CD4-positive, alpha-beta T cell treated with Interleukin-15 for 4 hours (primary cell): Measurements from ENCODE around the gene CROCC.
"Not testable (repeated sequence)": the region's sequence is repeated elsewhere in the genome, so short reads cannot be mapped to it uniquely, and the experiment has no call there.

Experiments used
- DNase-seq: peaks from one replicate; pipeline ENCODE4 v3.0.0-alpha.2; 2020; ENCODE audit warnings: low spot score

CROCC gene

DNA sequence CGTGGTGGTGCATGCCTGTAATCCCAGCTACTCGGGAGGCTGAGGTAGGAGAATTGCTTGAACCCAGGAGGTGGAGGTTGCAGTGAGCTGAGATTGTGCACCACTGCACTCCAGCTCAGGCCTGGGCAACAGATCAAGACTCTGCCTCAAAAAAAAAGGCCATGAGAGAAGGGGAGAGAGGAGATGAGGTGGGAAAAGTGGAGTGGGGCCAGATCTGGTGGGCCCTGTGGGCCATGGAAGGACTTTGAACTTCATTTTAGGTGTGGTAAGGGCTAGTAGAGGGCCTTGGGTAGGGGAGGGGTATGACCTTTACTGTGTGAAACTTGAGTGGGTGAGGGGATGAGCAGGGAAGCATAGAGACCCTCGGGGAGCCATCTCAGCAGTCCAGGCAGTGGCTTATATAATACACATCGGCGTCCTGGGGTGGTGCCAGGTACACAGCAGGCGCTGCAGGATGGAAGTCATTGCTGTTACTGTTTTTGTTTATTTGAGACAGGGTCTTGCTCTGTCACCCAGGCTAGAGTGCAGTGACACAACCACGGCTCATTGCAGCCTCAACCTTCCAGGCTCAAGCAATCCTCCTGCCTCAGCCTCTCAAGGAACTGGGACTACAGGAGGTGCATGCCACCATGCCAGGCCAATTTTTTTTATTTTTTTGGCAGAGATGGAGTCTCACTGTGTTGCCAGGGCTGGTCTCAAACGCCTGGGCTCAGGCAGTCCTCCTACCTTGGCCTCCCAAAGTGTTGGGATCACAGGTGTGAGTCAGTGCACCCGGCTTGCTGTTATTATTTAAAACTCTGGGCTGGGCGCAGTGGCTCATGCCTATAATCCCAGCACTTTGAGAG lies 5.5 kb upstream of the CROCC start:
- not testable (repeated sequence) for DNase-seq

DNA sequence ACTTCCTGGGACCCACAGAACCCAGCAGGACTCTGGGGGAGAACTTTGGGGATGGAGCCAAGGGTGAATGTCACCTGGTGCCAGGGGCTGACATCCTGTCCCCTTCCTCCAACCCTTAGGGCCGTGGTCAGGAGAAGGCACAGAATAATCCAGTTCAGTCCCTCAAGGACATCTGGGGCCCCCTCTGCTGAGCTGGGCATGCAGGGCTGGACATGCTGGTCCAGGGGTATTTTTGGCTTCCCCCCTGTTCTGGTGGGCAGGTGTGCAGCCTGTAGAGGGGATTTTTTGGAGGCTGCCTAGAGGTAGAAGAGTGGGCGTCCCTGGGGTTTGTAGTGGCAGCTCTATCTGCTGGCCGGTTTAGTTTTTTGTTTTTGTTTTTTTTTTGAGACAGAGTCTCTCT lies 3.4 kb upstream of the CROCC start:
- no peak for DNase-seq

DNA sequence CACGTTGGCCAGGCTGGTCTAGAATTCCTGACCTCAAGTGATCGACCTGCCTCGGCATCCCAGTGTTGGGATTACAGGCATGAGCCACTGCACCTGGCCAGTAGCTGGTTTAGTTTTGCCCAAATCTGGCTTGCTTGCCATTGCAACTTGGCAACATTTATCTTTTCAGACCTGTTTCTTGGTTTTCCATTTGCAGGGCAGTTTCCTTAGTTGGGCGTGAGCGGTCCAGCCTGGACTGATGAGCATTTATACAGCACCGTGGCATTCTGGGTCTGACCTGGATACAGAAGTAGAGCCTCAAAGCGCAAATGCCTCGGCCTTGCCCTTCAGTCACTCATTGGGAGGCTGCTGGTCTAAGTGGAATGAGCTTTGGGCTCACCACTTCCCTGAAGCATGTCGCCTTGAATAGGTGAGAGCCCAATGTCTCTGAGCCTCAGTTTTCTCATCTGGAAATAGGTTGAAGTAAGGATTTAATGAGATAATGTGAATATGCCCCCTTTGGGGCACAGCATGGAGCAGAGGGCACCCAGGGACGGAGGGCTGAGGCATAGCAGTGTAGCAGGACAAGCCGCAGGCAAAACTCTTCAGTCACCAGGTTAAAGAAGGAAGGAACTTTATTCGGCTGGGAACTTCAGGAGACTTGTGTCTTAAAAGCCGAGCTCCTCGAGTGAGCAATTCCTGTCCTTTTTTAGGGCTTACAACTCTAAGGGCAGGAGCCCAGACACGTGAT lies 2.6 kb upstream of the CROCC start:
- DNase-seq, result not testable (repeated sequence)

DNA sequence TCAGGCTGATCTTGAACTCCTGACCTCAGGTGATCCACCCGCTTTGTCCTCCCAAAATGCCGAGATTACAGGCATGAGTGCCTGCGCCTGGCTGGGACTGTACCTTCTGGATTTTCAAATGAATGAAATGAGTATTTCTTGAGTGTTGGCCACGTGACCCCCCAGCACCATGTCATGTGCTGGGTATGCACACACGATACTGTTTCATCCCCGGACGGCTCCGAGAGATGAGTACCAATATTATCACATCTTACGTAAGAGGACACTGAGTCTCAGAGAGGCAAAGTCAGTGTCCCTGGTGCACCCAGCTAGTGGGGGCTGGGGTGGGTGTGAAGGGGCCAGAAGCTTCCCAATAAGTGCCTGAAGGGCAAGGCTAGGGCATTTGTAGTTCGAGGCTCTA lies 780 bp upstream of the CROCC start:
- DNase-seq, result no peak

DNA sequence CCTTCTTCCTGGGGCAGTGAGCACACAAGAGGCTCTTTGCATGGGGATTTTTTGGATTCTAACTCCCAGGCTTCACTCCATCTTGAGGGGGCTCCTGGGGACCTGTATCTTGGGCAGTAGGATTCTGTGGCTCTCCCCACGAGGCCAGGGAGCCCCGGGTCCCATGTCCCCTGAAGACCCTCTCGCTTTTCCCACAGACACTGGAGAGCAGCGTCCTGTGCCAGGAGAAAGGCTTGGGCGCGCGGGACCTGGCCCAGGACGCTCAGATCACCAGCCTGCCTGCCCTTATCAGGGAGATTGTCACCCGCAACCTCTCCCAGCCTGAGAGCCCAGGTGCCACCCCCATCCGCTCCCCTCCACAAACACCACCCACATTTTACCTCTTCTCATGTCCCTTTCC lies 735 bp downstream of the CROCC start:
- DNase-seq, result no peak

DNA sequence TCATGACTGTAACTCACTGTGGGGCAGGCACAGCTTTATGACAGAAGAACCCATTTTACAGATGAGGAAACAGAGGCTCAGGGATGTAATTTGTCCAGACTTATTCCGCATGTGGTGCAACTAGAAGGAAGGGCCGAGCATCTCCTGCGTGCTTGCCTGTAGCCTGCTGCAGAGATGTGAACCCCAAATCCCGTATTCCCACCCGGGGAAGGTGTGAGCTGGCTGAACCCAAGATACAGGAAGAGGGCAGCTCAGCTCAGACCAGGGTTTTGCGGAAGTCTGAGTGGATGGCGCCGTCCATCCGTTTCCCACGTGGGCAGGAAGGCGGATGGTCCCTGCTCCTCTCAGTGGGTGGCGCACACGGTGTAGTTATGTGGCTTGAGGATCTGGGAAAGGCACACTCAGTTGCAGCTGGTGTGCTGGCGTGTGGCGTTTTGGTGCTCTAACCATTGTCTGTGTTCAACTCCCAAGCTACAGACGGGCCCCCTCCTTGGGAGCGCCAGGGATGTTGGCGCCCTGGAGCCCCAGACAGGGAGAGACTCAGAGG lies 1.2 kb downstream of the CROCC start:
- no peak for DNase-seq

DNA sequence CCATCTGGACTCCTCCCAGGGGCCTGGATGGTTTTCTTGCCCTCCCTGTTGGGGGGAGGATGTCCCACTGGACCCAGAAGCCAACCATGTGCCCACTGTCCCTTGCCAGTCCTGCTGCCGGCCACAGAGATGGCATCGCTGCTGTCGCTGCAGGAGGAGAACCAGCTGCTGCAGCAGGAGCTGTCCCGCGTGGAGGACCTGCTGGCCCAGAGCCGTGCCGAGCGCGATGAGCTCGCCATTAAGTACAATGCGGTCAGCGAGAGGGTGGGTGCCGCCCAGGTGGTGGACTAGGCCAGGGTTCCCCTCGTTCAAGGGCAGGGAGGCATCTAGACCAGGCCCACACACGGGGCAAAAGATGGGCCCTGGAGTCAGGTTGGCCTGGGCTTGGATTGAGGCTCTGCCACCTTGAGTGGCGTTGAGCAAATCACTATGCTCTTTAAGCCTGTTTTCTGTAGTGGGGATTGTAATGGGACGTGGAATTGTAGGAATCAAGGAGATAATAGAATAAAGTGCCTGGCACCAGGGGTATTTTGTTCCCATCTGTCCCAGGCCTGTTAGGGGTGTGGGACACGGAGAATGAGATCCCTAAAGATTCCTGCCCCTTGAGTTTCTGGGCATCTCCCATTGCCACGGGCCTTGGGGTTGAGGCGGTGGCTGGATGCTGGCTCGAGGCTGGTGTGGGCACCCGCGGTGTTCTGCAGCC lies 2.6 kb downstream of the CROCC start:
- no peak for DNase-seq

DNA sequence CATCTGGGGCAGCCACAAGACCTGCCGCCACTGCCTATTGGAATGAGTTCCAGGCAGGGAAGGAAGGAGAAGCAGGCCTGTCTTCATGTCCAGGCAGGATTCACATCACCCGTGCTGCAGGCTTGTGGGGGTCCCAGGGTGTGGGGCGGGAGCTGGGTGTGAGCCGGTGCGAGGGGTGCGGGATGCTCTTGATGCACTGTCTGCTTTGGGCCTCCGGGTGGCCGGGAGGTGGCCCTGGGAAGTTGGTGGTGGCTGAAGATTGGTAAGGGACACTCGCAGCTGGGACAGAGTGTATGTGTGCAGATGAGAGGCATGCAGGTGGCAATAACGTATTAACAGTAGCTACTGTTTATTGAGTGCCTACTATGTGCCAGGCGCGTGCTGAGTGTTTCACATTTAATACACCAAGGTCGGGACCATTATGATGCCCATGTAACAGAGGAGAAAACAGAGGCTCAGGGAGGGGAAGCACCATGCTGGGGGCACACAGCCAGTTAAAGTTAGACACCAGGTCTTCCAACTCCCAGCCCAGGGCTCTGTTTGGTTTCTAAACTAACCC lies 3.3 kb downstream of the CROCC start:
- no peak for DNase-seq

DNA sequence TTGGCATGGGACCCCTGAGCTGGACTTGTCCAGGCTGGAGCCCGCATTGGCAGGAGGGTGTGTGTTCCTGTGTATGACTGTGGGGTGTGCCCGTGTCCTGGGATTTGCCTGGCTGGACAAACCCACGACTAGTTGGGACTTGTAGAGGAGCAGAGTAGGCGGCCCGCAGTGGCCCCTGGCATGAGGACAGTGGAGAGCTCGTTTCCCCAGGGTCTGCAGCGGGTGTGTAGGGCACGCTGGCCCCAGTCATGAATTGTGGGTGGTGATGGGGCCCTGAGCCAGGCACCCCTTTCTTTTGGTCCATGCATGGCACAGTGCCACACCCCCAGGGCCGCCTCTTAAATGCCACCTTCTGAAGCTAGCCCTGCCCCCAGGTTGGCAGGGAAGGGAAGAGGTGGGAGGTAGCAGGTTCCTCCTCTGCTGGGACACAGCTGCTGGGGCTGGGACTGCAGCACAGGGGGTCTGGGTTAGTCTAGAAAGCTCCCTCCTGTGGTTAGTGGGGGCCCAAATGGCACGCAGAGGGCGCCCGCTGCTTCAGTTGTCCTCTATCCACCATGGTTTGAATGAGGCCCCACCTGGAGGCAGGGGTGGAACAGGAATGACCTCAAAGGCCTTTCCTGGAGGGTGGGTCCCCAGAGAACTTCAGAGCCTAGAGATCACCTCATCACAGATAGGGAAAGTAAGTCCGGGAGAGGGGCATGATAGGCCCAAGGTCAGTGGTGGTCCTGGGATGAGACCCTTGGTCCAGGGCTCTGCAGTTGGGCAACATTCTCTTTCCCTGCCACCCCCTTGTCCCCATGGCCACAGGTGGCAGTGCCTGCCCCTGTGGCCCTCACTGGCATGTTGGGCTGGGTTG lies 4.1 kb downstream of the CROCC start:
- no peak for DNase-seq

DNA sequence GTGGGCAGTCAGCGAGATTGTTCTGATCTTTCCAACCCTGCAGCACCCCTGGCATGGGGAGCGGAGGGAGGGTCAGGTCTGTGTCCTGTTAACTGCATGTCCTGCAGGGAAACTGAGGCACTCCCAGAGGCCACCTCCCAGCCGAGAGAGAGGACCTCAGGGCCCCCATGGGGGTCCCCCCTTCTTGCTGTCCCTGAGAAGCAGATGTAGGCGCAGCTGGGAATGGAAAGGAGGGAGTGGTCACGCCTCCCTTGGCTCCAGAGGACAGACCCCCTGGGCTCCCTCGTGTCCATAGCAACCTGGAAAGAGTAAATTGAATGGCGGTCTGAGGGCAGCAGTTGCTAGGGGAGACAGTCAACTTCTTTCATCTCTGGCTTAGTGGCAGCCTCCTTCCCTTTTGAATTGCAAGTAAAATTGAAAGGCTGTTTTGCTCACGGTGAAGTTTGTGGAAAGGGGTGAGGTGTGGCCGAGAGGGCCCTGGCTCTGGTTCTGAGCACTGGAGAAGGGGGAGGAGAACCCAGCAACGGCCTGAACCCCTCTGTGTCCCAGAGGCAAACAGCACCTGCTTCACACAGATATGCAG lies 4.9 kb downstream of the CROCC start:
- DNase-seq, result no peak

DNA sequence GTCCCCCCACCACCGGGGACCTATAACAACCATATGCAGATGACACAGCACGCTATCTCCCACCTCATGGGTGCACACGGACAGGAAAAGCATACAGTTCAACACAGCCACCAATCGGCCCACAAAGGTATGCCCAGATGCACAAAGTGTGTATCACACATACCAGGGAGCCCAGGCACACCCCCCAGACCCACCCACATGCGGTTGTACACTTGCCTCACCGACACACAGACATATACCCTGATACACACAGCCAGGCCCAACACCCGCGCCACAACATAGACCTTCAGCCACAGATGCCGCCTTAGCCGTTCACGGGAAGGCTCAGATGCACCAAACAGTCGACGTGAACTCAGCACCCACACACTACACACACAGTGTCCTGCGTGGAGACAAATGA lies 5.5 kb downstream of the CROCC start:
- no peak for DNase-seq

DNA sequence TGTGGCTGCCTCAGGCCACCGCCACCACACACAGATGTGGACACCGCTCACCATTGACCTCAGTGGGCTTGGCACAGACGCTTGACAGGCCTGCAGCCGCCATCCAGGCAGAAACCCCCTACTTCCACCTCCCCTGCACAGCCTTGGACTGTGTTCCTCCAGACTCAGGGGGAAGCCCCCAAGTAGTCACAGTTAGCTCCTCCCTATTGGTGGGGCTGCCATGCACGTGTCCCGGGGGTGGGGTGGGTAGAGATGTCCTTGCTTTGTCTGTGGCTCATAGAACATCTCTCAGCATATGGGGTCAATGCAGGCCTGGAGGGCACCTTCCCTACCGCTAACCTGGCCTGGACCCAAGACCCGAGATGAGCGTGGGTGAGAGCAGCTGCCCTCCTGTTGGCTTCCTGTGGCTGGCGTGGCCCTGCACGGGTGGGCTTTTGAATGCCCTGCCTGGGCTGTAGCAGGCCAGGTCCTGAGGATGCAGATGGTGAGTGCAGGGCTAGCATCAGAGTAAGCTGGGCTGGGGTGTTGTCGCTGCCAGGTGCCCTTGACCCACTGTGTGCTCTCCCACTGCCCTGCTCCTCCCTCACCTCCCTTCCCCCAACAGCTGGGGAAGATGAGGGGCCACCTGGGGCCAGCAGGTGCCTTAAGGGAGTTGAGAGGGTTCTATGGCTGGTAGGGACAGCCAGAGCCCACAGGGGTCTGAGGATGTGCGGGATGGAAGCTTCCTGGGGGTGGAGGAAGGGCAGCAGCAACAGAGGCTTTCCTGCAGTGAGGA lies 6.2 kb downstream of the CROCC start:
- DNase-seq, result no peak

DNA sequence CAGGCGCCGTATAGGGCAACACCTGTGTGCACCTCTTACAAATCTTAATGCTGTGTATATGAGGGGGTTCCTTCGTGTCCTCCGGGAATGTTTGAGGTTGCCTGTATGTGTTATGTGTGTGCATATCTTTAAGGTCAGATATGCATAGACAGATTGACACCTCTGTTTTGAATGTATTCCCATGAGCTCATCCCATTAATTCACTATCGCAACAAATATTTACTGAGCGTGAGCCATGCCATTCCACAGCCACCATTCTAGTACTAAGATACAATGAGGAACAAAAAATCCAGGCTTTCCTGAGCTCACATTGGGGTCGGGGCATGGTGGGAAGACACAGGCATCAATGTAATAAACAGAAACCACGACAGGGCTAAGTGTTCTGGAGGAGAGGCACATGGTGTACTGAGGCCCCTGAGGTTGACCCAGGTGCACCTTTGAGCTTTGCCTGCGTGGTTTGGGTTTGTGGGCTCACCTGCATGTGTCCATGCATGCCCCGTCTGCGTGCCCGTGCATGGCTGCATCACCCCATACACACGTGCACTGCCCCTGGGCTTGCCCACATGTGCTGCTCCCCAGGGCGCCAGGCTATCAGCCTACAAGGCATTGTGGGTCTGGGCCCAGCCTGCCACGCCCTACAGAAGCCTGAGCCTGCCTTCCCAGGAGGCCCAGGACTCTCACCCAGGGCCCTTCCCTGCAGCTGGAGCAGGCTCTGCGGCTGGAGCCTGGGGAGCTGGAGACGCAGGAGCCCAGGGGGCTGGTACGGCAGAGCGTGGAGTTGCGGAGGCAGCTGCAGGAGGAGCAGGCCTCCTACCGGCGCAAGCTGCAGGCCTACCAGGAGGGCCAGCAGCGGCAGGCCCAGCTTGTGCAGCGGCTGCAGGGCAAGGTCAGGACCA lies 7.7 kb downstream of the CROCC start:
- not testable (repeated sequence) for DNase-seq

DNA sequence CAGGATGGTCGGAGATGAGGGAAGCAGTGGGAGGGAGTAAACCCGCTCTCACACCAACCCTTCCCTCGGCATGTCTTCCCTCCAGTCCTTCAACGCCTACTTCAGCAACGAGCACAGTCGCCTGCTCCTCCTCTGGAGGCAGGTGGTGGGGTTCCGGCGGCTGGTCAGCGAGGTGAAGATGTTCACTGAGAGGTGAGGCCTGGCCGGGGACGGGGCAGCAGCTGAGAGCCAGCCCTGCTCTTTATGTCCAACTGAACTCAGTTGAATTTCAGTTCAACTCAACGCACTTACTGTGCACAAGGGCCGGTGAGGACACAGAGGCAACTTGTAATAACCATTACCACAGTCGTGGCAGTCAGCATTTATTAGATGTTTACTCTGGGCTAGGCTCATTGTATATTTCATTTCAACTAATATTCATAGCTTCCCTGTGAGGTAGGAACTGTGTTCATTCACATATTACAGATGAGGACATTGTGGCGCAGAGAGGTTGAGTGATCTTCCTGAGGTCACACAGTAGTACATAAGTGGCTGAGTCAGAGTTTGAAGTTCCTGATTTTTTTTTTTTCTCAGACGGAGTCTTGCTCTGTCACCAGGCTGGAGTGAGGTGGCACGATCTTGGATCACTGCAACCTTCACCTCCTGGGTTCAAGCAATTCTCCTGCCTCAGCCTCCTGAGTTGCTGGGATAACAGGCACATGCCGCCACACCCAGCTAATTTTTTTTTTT lies 9.6 kb downstream of the CROCC start:
- not testable (repeated sequence) for DNase-seq

DNA sequence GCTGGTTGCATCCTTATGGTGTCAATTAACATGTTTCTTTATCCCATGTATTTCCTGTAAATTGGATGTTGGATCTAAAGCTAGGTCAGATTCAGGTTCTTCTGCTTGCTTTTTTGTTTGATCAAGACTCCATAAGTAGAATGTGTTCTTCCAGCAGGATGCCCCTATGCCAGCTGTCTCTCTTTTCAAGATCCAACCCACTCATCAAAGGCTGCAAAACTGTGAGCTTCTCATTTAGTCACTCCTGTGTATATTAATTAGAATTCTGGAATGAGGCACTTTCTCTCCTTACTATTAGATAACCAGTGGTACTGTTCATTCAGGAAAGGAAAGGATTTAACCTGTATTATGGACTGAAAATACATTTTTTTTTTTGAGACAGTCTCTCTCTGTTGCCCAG lies 12.2 kb downstream of the CROCC start:
- not testable (repeated sequence) for DNase-seq

DNA sequence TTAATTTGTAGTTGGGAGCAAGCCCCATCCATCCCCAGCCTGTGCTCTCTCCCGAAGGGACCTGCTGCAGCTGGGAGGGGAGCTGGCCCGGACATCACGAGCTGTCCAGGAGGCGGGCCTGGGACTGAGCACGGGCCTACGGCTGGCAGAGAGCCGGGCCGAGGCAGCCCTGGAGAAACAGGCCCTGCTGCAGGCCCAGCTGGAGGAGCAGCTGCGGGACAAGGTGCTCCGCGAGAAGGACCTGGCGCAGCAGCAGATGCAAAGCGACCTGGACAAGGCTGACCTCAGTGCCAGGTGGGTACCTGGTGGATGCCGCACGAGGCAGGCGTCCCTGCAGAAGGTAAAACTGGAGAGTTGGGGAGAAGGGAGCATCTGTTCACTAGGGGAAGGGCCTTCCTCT lies 14.8 kb downstream of the CROCC start:
- not testable (repeated sequence) for DNase-seq

DNA sequence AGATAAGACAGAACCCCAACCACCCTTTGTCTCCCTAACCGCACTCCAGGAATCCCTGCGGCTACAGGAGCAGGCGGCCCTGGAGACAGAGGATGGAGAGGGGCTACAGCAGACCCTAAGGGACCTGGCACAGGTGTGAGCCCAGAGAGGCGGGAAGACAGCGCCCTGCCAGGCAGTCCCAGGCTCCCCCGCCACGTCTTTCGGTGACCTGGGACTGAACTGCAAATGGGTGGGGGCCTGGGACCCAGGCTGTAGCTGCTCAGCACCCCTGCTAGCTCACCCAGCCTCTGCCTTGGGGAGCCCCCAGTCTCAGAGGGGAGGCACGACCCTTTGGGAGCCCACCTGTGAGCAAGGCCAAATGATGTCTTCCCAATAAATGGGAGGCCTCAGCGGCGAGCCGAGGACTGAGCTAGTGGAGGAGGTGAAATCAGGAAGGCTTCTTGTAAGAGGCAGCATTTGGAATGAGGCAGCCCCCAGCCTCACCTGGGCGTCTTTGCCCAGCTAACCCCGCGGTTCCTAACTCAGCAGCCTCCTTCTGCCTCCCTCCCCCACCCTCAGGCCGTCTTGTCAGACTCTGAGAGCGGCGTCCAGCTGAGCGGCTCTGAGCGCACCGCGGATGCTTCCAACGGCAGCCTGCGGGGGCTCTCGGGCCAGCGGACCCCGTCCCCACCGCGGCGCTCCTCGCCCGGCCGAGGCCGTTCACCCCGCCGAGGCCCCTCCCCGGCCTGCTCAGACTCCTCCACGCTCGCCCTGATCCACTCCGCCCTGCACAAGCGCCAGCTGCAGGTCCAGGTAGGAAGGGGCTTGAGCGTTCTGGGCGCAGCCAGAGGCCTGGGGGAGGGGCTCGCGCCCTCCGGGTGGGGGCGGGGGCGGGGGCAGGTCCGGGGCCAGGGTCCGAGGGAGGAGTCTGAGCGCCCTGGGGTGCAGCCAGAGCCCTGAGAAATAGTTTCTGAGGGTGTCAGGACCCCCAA lies 16.9 kb downstream of the CROCC start:
- no peak for DNase-seq
